ENCODE measurements around the gene CROCC2.

CROCC2 gene

DNA sequence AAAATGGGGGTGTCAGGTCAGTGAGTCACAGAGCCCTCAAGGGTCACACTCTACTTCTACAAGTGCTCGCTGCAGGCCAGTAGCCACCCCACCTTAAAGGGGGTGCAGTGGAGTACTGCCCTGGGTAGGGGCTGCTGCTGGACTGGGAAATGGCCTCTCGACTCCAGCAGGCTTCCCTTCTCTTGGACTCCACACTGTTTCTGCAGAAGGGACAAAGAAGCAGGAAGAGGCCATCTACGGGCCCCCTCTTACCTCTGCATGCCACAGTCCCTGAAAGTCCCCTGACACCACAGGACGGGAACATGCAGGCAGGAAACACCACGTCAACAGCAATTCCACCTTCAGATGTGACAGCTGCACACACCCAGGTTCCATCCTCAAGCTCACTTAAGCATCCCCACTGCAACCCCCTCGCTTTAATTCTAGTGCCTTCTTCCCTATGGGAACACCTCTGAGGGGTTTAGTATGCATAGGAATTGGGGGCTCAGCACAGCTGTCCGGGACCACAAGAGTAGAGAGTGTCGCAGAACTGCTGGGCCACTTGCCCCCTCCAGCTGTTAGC, 114.6 kb downstream of the CROCC2 start:
- DNase-seq: no peak

DNA sequence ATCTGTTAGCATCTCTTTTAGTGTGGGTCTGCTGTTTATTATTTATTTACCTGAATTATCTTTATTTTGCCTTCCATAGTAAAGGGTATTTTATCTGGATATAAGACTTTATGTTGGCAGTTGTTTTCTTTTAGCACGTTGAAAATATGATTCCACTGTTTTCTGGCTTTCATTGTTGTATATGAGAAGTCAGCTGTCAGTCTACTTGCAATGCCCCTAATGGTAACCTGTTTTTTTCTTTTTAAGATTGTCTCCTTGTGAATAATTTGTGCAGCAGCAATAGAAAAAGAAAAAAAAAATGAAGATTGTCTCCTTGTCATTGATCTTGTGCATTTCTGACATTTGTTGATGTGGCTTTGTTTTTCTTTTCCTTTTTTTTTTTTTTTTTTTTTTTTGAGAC, 119.5 kb downstream of the CROCC2 start:
- DNase-seq: no peak

- no peak for DNase-seq
Observed at GRCh38 chr2:241029599-241030332, 123.6 kb downstream of the CROCC2 start.

GRCh38 chr2:241030333-241030680, 124.2 kb downstream of the CROCC2 start:
- no peak for DNase-seq

DNA sequence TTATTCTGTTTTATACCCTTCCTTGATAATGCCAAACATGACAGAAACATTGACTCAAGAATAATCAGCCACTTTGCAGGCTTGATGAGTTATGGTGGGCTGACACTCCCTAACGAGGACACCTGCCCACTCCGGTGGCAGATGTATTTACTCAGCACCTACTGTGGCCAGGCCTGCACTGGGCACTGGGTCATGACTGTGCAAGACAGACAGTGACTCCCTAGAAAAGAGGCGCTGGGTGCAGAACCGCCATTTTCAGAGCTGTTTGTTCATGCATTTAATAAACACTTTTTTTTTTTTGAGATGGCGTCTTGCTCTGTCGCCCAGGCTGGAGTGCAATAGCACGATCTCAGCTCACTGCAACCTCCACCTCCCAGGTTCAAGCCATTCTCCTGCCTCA, 124.7 kb downstream of the CROCC2 start:
- DNase-seq: no peak

DNA sequence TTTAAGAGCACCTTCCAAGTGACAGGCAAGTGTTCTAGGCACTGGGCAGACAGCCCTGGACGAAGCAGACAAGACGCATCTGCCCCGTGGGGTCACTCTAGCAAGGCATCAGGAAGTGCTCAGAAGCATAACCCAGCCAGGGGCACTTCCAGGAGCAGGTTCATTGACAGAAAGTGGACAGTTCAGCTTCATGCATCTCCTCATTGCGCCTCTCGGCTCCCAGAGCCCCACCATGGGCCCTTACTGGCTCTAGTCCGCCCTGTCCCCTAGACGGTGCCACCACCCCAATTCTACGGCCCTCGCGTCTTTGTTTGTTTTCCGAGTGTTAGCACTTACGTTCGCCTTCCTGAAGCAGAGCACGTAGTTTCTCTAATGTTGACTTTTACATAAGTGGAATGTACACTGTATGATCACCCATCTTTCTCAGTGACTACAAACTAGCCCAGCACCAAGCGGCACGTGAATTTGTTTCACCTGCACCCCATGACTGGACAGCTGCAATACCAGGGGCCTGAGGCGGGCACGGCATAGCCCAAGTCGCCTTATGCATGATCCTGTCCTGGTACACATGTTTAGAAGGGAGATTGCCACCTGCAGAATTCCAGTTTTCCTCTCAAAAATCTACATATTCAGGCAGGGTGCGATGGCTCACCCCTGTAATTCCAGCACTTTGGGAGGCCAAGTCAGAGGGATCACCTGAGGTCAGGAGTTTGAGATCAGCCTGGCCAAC, 125.5 kb downstream of the CROCC2 start:
- no peak for DNase-seq

DNA sequence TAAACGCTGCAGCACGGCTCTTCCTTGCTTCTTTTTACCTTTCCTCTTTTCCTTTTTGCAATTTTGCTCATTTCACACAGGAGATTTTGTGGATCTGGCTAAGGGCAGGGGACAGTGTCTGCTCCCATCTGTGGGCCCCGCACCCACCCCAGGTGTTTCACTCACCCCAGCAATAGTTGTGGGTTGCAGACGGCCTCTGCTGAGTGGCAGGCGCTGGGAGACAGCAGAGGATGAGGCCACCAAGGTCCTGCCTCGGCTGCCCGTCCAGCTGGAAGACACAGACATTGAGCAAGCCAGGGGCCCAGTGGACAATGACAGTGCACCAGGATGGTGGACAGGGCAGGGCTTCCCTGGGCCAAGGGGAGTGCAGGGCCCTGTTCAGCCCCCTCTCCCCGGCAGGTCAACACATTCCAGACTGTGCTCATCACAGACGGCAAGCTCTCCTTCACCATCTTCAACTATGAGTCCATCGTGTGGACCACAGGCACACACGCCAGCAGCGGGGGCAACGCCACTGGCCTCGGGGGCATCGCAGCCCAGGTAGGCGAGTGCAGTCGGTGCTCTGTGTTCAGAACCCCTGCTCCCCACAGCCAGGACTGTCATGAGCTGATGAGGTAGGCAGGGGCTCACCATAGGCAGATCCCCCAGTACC, 127.3 kb downstream of the CROCC2 start:
- no peak for DNase-seq

- no peak for DNase-seq
Observed at GRCh38 chr2:241033994-241034393, 127.9 kb downstream of the CROCC2 start.

- DNase-seq: no peak
Observed at GRCh38 chr2:241034490-241035141, 128.5 kb downstream of the CROCC2 start.

DNA sequence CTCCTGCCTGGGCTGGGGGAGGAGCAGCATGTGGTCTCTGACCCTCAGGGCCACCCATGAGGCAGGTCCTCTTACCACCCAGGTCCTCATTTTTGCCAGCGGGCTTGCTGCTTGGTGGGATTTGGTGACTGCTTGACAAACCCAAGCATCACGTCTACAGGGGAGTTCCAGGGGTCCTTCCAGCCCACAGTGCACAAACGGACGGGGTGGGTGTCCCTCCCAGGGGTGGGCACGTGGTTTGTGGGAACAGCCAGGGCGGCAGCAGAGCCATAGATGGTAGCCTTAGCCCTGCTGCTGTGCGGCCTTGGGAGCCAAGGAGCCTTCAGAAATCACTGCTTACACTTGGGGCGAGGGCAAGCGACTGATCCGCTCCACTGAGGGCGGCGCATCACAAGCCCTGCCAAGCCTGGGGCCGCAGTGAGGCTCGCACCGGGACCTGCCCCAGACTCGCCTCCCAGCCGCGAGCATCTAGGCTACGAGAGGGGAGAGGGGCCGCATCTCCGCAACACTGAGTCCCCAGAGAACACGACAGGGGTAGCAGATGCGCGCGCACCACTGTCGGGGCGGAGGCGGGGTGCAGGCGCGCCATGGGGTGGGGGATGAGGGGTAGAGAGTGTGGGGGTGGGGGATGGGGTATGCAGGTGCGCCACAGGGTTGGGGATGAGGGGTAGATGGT, 129.1 kb downstream of the CROCC2 start:
- DNase-seq: peak in 1 of 2 experiments; percentile 50

DNA sequence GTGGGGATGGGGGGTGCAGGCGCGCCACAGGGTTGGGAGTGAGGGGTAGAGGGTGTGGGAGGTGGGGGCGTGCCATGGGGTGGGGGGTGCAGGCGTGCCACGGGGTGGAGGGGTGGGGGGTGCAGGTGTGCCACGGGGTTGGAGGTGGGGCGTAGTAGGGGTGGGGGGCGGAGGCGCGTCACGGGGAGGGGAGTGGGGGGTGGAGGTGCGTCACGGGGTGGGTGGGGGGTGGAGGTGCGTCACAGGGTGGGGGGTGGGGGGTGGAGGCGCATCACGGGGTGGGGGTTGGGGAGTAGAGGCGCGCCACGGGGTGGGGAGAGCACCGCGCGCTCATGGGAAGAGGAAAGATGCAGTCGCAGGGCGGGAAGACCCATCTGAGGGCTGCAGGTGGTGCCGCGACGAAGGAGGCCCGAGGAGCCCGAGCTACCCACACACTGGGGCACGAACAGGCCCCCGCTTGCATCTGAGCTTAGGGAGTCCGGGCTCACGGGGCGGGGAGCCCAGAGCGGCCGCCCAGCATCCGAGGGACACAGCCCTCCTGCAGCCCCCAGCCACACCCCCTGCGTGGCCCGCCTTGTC, 129.8 kb downstream of the CROCC2 start:
- peak in 1 of 2 experiments; percentile 64 for DNase-seq

DNA sequence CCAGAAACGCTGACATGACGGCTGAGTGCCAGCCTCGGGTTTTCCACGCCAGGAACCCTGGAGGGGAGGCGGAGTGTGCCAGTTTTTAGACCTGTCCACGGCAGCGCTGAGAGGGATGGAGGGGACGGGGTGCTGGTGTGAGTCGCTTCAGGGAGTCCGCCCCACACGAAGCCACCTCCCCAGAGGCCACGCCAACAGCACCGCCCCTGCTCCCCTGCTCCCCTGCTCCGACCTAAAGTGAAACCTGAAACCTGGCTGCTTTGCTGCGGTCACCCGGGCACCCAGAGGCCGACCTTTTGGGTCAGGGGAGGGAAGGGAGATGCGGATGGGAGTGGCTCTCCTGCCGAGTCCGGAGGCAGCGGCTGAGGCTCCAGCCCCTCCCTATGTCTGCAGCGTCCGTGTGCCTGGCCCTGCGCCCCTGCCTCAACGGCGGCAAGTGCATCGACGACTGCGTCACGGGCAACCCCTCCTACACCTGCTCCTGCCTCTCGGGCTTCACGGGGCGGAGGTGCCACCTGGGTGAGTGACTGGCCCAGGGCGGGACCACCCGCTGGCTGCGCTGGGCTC, 130.3 kb downstream of the CROCC2 start:
- peak; percentile 42 to 70 for DNase-seq

DNA sequence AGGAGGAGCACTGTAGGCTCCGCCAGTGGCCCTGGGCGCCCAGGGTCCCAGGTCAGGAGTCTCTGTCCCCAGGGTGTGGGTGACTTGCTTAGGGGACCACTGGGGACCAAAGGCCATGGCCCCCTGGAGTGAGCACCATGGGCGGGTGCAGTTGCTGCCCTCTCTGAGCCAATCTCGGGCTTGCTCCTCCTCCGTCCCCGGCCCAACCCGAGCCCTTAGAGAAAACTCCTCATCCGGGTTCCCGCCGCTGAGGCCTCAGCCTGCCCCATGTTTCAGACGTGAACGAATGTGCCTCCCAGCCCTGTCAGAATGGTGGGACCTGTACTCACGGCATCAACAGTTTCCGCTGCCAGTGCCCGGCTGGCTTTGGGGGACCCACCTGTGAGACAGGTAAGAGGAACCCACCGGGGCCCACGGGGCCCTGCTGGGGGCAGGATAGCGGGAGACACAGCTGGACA, 130.9 kb downstream of the CROCC2 start:
- DNase-seq: peak in 1 of 2 experiments; percentile 44

GRCh38 chr2:241037498-241037897, 131.4 kb downstream of the CROCC2 start:
- no peak for DNase-seq

GRCh38 chr2:241038374-241039180, 132.4 kb downstream of the CROCC2 start:
- no peak for DNase-seq

DNA sequence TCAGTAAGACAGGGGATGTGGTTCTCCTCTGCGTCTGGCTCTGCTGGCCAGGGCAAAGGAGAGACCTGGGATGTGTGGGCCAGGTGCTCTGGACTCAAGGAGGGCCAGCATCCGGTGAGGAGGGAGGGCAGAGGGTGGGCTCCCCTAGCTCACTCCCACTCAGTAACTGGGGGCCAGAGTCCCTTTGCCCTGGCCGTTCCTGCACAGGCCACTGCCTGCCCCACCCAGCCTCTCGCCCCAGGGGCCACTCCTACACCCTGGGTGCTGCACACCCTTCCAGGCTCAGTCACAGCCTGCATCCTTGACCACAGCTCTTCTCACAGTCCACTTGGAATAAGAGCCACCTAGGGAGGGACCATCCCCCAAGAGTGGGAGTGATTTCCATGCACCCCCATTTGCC, 133.3 kb downstream of the CROCC2 start:
- no peak for DNase-seq

- no peak for DNase-seq
Observed at GRCh38 chr2:241040081-241040803, 134.1 kb downstream of the CROCC2 start.

DNA sequence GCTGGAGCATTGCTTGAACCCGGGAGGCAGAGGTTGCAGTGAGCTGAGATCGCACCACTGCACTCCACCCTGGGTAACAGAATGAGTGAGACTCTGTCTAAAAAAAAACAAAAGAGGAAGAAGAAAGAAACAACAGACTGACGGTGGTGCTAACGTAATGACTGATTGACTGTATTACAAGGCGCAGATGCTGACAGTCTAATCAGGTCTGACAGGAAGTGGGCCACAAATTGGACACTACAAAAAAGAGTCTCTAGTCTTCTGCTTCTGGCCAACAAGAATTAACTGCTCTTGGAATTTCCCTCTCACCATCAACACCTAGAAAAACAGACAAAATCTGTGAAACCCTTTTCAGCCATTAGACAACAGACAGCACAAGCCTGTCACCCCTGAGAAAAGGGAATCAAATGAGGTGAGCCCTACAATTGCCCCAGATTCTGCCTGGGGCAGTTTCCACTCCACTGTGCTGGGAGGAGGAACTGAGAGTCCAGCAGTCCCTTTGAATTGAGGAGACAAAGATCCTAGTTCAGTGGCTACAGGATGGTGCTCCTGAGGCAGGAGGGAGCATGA, 135.5 kb downstream of the CROCC2 start:
- DNase-seq: no peak

Data from NCI-H526 (cell line).